ENCODE results near the gene IGSF21. TPM values are rescaled to one million over a fixed set of nuclear protein-coding genes. Genes with fewer than 3 reads are reported as not detected.
"Not testable (repeated sequence)": the region's sequence is repeated elsewhere in the genome, so short reads cannot be mapped to it uniquely, and the experiment has no call there.

IGSF21 gene
- total and polyA plus RNA-seq, 4 donors: 0.31 to 1.5 (median 0.88) TPM

DNA sequence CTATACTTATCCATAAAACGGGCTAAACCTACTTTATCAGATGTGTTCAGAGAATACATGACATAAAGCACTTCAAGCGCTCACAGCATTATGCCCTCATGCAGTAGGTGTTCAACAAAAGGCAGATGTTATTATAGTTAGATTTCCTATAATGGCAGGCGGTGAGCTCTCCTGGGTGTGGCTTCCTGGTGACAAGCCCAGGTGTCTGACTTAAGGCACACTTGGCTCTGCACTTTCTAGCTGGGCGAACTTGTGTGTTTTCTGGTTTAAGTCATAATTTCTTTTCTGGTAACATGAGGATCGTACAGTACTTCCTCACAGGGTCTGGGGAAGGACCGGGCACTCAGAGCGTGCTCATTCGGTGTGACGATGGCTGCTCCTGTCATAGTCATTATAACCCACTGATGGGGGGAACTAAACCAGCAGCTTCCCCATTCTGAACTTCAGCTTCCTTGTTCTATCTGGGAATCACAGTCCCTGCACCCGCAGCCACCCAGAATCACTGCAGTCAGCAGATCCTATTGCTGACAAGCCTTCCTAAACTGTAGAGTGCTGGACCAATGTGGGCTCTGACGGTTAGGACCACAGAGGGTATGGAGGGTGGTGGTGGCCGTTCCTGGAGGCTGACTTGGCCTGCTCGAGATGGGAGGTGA lies 52.8 kb downstream of the IGSF21 start (continued):
- no peak for TF ChIP-seq FOXA2 (IDR thresholded peaks at IDR 0.05)

DNA sequence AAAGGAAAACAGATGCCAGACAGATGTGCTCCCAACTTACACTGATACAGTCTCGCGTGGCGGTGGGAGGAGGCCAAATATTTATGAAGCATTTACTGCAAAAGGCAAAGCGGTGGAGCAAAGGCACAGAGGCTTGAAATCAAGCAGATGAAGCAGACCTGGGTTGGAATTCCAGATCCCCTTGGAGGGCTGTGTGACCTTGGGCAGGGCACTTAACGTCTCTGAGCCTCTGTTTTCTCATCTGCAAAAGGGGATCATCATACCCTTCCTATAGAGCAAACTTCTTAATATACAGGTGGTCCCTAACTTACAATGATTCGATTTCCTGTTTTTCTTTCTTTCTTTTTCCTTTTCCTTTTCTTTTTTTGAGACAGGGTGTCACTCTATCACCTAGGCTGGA lies 54.1 kb downstream of the IGSF21 start:
- no peaks in the 10 kb centered on the region for H3K9me3 ChIP-seq (ENCODE audit: control insufficient read depth in 4 of 4, low read length in 3 of 4)
- DNase-seq (ENCODE audit: low spot score): no peak
- no peak for TF ChIP-seq GABPA (IDR thresholded peaks at IDR 0.05 in 1 of 2, conservative IDR thresholded peaks at IDR 0.05 in 1 of 2)
- TF ChIP-seq TAF1 (conservative IDR thresholded peaks at IDR 0.05): no peak
- TF ChIP-seq RXRA (IDR thresholded peaks at IDR 0.05): no peak
- TF ChIP-seq, protein P1, sequence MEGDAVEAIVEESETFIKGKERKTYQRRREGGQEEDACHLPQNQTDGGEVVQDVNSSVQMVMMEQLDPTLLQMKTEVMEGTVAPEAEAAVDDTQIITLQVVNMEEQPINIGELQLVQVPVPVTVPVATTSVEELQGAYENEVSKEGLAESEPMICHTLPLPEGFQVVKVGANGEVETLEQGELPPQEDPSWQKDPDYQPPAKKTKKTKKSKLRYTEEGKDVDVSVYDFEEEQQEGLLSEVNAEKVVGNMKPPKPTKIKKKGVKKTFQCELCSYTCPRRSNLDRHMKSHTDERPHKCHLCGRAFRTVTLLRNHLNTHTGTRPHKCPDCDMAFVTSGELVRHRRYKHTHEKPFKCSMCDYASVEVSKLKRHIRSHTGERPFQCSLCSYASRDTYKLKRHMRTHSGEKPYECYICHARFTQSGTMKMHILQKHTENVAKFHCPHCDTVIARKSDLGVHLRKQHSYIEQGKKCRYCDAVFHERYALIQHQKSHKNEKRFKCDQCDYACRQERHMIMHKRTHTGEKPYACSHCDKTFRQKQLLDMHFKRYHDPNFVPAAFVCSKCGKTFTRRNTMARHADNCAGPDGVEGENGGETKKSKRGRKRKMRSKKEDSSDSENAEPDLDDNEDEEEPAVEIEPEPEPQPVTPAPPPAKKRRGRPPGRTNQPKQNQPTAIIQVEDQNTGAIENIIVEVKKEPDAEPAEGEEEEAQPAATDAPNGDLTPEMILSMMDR (IDR thresholded peaks at IDR 0.05; ENCODE audit: low read depth, low read length, missing input control): no peak
- TF ChIP-seq, protein P2, sequence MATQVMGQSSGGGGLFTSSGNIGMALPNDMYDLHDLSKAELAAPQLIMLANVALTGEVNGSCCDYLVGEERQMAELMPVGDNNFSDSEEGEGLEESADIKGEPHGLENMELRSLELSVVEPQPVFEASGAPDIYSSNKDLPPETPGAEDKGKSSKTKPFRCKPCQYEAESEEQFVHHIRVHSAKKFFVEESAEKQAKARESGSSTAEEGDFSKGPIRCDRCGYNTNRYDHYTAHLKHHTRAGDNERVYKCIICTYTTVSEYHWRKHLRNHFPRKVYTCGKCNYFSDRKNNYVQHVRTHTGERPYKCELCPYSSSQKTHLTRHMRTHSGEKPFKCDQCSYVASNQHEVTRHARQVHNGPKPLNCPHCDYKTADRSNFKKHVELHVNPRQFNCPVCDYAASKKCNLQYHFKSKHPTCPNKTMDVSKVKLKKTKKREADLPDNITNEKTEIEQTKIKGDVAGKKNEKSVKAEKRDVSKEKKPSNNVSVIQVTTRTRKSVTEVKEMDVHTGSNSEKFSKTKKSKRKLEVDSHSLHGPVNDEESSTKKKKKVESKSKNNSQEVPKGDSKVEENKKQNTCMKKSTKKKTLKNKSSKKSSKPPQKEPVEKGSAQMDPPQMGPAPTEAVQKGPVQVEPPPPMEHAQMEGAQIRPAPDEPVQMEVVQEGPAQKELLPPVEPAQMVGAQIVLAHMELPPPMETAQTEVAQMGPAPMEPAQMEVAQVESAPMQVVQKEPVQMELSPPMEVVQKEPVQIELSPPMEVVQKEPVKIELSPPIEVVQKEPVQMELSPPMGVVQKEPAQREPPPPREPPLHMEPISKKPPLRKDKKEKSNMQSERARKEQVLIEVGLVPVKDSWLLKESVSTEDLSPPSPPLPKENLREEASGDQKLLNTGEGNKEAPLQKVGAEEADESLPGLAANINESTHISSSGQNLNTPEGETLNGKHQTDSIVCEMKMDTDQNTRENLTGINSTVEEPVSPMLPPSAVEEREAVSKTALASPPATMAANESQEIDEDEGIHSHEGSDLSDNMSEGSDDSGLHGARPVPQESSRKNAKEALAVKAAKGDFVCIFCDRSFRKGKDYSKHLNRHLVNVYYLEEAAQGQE (IDR thresholded peaks at IDR 0.05): no peak
- no peak overlapping the region for H3K9ac ChIP-seq (ENCODE audit: low read depth in 1 of 2, low read length in 2 of 2)
- peaks cover 0 to 3% (median 0%) of the 10 kb centered on the region in 4 donors for H3K27me3 ChIP-seq (ENCODE audit: control insufficient read depth in 4 of 4, insufficient read depth in 4 of 4, low read length in 3 of 4)
- no peaks in the 10 kb centered on the region for H3K4me1 ChIP-seq (ENCODE audit: control insufficient read depth in 4 of 4, insufficient read depth in 4 of 4, low read length in 3 of 4)
- H3K27ac ChIP-seq (ENCODE audit: low read depth in 1 of 2, low read length in 2 of 2): no peak overlapping the region
- H3K4me3 ChIP-seq (ENCODE audit: low read depth in 1 of 3, low read length in 3 of 3): no peak overlapping the region
- no peaks in the 10 kb centered on the region for H3K36me3 ChIP-seq (ENCODE audit: control insufficient read depth in 4 of 4, insufficient read depth in 3 of 4, low read depth in 1 of 4, low read length in 3 of 4)
- WGBS: 67% methylated on average over 6 of the region's 6 CpGs

DNA sequence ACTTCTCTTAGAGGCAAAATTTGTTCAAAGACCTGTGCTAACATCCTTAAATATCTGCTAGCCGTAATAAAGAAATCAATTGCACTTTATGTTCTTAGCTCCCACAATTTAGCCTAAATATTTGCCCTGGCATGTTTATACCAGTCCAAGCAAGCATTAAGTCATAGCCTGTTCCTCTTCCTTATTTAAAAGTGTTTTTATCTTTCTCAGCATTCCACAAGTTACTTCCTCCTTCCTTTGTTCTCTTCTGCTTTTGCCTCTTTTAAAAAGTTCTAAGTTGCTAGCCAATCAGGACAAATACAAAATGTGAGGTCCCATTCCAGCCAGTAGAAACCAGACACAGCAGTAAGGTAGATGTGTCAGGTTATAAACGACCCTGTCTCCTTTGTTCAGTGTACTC lies 58.0 kb downstream of the IGSF21 start:
- H3K4me3 ChIP-seq (ENCODE audit: low read depth in 1 of 3, low read length in 3 of 3); H3K27ac ChIP-seq (ENCODE audit: low read depth in 1 of 2, low read length in 2 of 2); H3K9ac ChIP-seq (ENCODE audit: low read depth in 1 of 2, low read length in 2 of 2); H3K4me1 ChIP-seq (ENCODE audit: control insufficient read depth in 4 of 4, insufficient read depth in 4 of 4, low read length in 3 of 4); H3K27me3 ChIP-seq (ENCODE audit: control insufficient read depth in 4 of 4, insufficient read depth in 4 of 4, low read length in 3 of 4); H3K36me3 ChIP-seq (ENCODE audit: control insufficient read depth in 4 of 4, insufficient read depth in 3 of 4, low read depth in 1 of 4, low read length in 3 of 4); DNase-seq (ENCODE audit: low spot score); H3K9me3 ChIP-seq (ENCODE audit: control insufficient read depth in 4 of 4, low read length in 3 of 4): not testable (repeated sequence)
- WGBS: 26% methylated on average over 2 of the region's 2 CpGs

DNA sequence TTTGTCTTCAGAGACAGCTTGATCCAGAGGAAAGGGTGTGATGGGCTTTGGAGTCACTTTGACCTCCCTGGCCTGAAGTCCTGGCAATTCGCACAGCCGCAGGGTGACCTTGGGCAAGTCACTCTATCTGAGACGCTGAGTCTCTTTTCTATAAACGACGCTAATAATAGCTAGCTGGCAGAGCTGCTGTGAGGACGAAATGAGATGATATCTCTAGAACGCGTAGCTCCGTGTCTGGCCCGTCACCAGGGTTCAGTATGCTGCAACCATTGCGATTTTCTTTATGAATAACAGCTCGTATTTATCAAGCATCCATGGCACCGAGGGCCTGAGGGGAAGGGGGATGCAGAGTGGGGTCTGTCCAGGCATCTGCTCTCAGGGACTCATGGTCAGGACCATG lies 58.7 kb downstream of the IGSF21 start:
- WGBS: 63% methylated on average over 13 of the region's 13 CpGs

More for the DNA sequence above, 58.7 kb downstream of the IGSF21 start:
- Histone ChIP-seq H3K27ac (ENCODE audit: low read depth in 1 of 2, low read length in 2 of 2) (no peak overlapping the region), H3K9ac (ENCODE audit: low read depth in 1 of 2, low read length in 2 of 2) (no peak overlapping the region), H3K4me3 (ENCODE audit: low read depth in 1 of 3, low read length in 3 of 3) (no peak overlapping the region), H3K36me3 (ENCODE audit: control insufficient read depth in 4 of 4, insufficient read depth in 3 of 4, low read depth in 1 of 4, low read length in 3 of 4) (no peaks in the 10 kb centered on the region), H3K9me3 (ENCODE audit: control insufficient read depth in 4 of 4, low read length in 3 of 4) (no peaks in the 10 kb centered on the region), H3K4me1 (ENCODE audit: control insufficient read depth in 4 of 4, insufficient read depth in 4 of 4, low read length in 3 of 4) (no peaks in the 10 kb centered on the region), H3K27me3 (ENCODE audit: control insufficient read depth in 4 of 4, insufficient read depth in 4 of 4, low read length in 3 of 4) (peaks cover 0 to 3% (median 0%) of the 10 kb centered on the region in 4 donors)
- no peak for DNase-seq (ENCODE audit: low spot score)
- TF ChIP-seq FOXA2 (IDR thresholded peaks at IDR 0.05) (no peak), HNF4A (conservative IDR thresholded peaks at IDR 0.05) (no peak), NR2F2 (IDR thresholded peaks at IDR 0.05) (peak; percentile 21)

All from liver (tissue), 9 donors.